K562 (cell line): Measurements from ENCODE around the gene COQ10B. TPM values are rescaled to one million over a fixed set of nuclear protein-coding genes. Genes with fewer than 3 reads are reported as not detected.

ENCODE experiments used
- ATAC-seq: fragments of 200-7000 bp; cut with Tn5 transposase; 3 replicates; pipeline ENCODE4 v1.9.1; 2020; ENCODE audit warnings: moderate library complexity
- BruUV-seq: library from RNA; stranded (reverse); fragments of 400-500 nt; replicated peaks from 2 replicates; lab custom pipeline; 2021; lab: Mats Ljungman, UMichigan
- CTCF ChIA-PET: fragments of 300-600 bp; formaldehyde crosslinking; extraction: SDS; loops from one replicate; lab custom pipeline; 2021; ENCODE audit warnings: low intra/inter-chr PET ratio; lab: Yijun Ruan, JAX
- POLR2A ChIA-PET: fragments of 300-600, 350-650 bp; sonication (Branson Sonifier 250); formaldehyde crosslinking; extraction: SDS; loops from one replicate; lab custom pipeline; 2021; ENCODE audit warnings: antibody characterized with exemption, inconsistent platforms; lab: Yijun Ruan, JAX
- DNase-seq, 4 experiments: peaks; one replicate each; pipeline versions ENCODE4 v3.0.0 to v3.0.0-alpha.2; 2011 to 2018; ENCODE audit warnings: low spot score in 3 of 4, mixed read lengths in 3 of 4; ENCODE audit errors: extremely low read depth in 1 of 4
- FAIRE-seq: peaks from 2 replicates; lab custom pipeline; 2011; peaks lifted over from hg19 to GRCh38; lab: Jason Lieb, UNC
- H2AFZ ChIP-seq: 2 replicates; pipeline ENCODE4 v1.6.0; 2011; ENCODE audit warnings: low read depth, low read length, control low read depth, inconsistent platforms
- H3K27ac ChIP-seq: fragments of 200-600 bp; 3 replicates; pipeline ENCODE4 v1.8.0; 2011; ENCODE audit warnings: low read depth, mild to moderate bottlenecking, control low read depth, inconsistent platforms, low read length, moderate library complexity, mixed read lengths; ENCODE audit errors: extremely low read depth
- H3K27me3 ChIP-seq, 2 experiments: fragments of 300-600 bp in 1 of 2; 2 replicates in 1 of 2; 3 replicates in 1 of 2; pipeline versions ENCODE4 v1.6.0 to v1.8.0; 2011; ENCODE audit warnings: inconsistent platforms in 2 of 2, low read length in 2 of 2, mild to moderate bottlenecking in 1 of 2, mixed read lengths in 1 of 2, moderate library complexity in 1 of 2; ENCODE audit not compliant: control insufficient read depth in 2 of 2, insufficient read depth in 2 of 2
- H3K36me3 ChIP-seq: fragments of 300-600 bp; 3 replicates; pipeline ENCODE4 v1.8.0; 2011; ENCODE audit warnings: mild to moderate bottlenecking, low read length, inconsistent platforms; ENCODE audit not compliant: control insufficient read depth, insufficient read depth
- H3K4me1 ChIP-seq, 2 experiments: fragments of 200-600 bp in 1 of 2; replicated peaks in 1 of 2; 2 replicates in 1 of 2; 3 replicates in 1 of 2; pipeline versions ENCODE4 v1.5.1 to v1.8.0; 2011; ENCODE audit warnings: inconsistent platforms in 2 of 2, low read length in 2 of 2, mild to moderate bottlenecking in 1 of 2, mixed read lengths in 1 of 2, moderate library complexity in 1 of 2; ENCODE audit not compliant: control insufficient read depth in 2 of 2, insufficient read depth in 2 of 2
- H3K4me2 ChIP-seq: 2 replicates; pipeline ENCODE4 v1.6.1; 2011; ENCODE audit warnings: low read length, control low read depth, inconsistent platforms, mixed read lengths; ENCODE audit not compliant: insufficient read depth
- H3K4me3 ChIP-seq: fragments of 200-600 bp; sonication (generic), shearing (Covaris generic); 2 replicates; pipeline ENCODE4 v1.5.1; 2016; ENCODE audit warnings: control low read depth, inconsistent platforms
- H3K79me2 ChIP-seq: fragments of 200-600 bp; 3 replicates; pipeline ENCODE4 v1.8.0; 2011; ENCODE audit warnings: low read length, inconsistent platforms; ENCODE audit not compliant: control insufficient read depth, insufficient read depth
- H3K9ac ChIP-seq, 2 experiments: 2 replicates each; pipeline versions ENCODE4 v1.6.0 to v1.6.1; 2011; ENCODE audit warnings: low read depth in 2 of 2, low read length in 2 of 2, control low read depth in 1 of 2, inconsistent platforms in 1 of 2, mild to moderate bottlenecking in 1 of 2, mixed read lengths in 1 of 2; ENCODE audit not compliant: insufficient read depth in 1 of 2
- H3K9me1 ChIP-seq: one replicate; pipeline ENCODE4 v1.6.0; 2011; ENCODE audit warnings: inconsistent platforms, mild to moderate bottlenecking, low read length, moderate library complexity; ENCODE audit not compliant: control insufficient read depth, insufficient read depth
- H3K9me3 ChIP-seq: replicated peaks from 2 replicates; pipeline ENCODE4 v1.5.1; 2011; ENCODE audit warnings: low read depth, low read length, inconsistent platforms; ENCODE audit not compliant: control insufficient read depth, insufficient read depth
- H4K20me1 ChIP-seq: replicated peaks from 2 replicates; pipeline ENCODE4 v1.6.1; 2011; ENCODE audit warnings: low read length, inconsistent platforms, mixed read lengths; ENCODE audit not compliant: control insufficient read depth, insufficient read depth
- ASH1L ChIP-seq: fragments of 450-650 bp; IDR thresholded peaks from 2 replicates; pipeline ENCODE4 v1.6.1; 2018; ENCODE audit warnings: borderline replicate concordance, mild to moderate bottlenecking, low read depth; ENCODE audit not compliant: partially characterized antibody
- CBX5 ChIP-seq: IDR thresholded peaks from 2 replicates; pipeline ENCODE4 v1.6.1; 2014; ENCODE audit warnings: low read depth, borderline replicate concordance
- CREB3L1 ChIP-seq: fragments of 450-650 bp; IDR thresholded peaks from 2 replicates; pipeline ENCODE4 v1.6.1; 2014; ENCODE audit warnings: low read depth, mild to moderate bottlenecking, moderate library complexity, borderline replicate concordance
- FUS ChIP-seq: fragments of 200-400 bp; formaldehyde crosslinking; optimal IDR thresholded peaks from 2 replicates; pipeline ENCODE3; 2017; ENCODE audit warnings: low read depth, low read length
- HBP1 ChIP-seq: fragments of 450-650 bp; formaldehyde crosslinking; IDR thresholded peaks from 2 replicates; pipeline ENCODE4 v1.4.0; 2022; ENCODE audit warnings: missing genetic modification characterization
- KLF1 ChIP-seq: fragments of 450-650 bp; IDR thresholded peaks from 2 replicates; pipeline ENCODE4 v1.6.1; 2016; ENCODE audit warnings: missing genetic modification characterization, missing compliant biosample characterization
- MYC ChIP-seq, 2 experiments: fragments of 250-450 bp in 1 of 2; sonication (Bioruptor Pico) in 1 of 2; IDR thresholded peaks; 2 replicates each; pipeline versions ENCODE4 v1.5.1 to v1.6.1; 2012 to 2021; ENCODE audit warnings: low read depth in 2 of 2, borderline replicate concordance in 1 of 2, improper control_type of control experiment in 1 of 2, low read length in 1 of 2, mild to moderate bottlenecking in 1 of 2, moderate library complexity in 1 of 2
- SRSF1 ChIP-seq: fragments of 200-400 bp; formaldehyde crosslinking; IDR thresholded peaks from 2 replicates; pipeline ENCODE4 v1.6.1; 2017; ENCODE audit warnings: mild to moderate bottlenecking, low read depth, low read length, moderate library complexity
- SUPT5H ChIP-seq: fragments of 450-650 bp; IDR thresholded peaks from 2 replicates; pipeline ENCODE4 v1.6.1; 2016
- THRB ChIP-seq: fragments of 450-650 bp; formaldehyde crosslinking; conservative IDR thresholded peaks from 2 replicates; pipeline ENCODE4 v1.4.0; 2022; ENCODE audit warnings: mild to moderate bottlenecking, missing genetic modification characterization
- XRCC5 ChIP-seq: fragments of 200-400 bp; formaldehyde crosslinking; IDR thresholded peaks from 2 replicates; pipeline ENCODE4 v1.6.1; 2017; ENCODE audit warnings: low read depth, mild to moderate bottlenecking, low read length
- ZC3H11A ChIP-seq: IDR thresholded peaks from 2 replicates; pipeline ENCODE4 v1.6.1; 2012; ENCODE audit warnings: low read depth, low read length, improper control_type of control experiment
- ZNF280B ChIP-seq: fragments of 250-450 bp; sonication (Bioruptor Pico); IDR thresholded peaks from 2 replicates; pipeline ENCODE4 v1.5.1; 2021; ENCODE audit warnings: mild to moderate bottlenecking
- ZNF586 ChIP-seq: fragments of 450-650 bp; formaldehyde crosslinking; conservative IDR thresholded peaks from 2 replicates; pipeline ENCODE4 v1.4.0; 2020; ENCODE audit warnings: mild to moderate bottlenecking, moderate library complexity
- ZNF75A ChIP-seq: fragments of 450-650 bp; formaldehyde crosslinking; IDR thresholded peaks from 2 replicates; pipeline ENCODE4 v1.4.0; 2020; ENCODE audit warnings: mild to moderate bottlenecking
- WGBS: fragments of 100-300 bp; shearing (Covaris generic); methylation state at CpG from one replicate; pipeline ENCODE4 v1.1.6; 2016; ENCODE audit warnings: low coverage, mixed read lengths; ENCODE audit not compliant: insufficient coverage; ENCODE audit errors: missing lambda C conversion rate; 5-methylcytosine and 5-hydroxymethylcytosine counted together
- in situ Hi-C: fragments of 300-500 bp; cut with MboI; formaldehyde crosslinking; loops from 4 replicates; pipeline ENCODE4 v1.15.0; 2018; ENCODE audit warnings: inconsistent platforms, mixed read lengths
- intact Hi-C: fragments of 100-400 bp; cut with micrococcal nuclease; formaldehyde crosslinking; loops from 2 replicates; pipeline ENCODE4 v1.14.2; 2022
- polyA plus RNA-seq, 8 experiments: library from polyadenylated mRNA; depleted of rRNA in 4 of 8; stranded (reverse) in 5 of 8; unstranded in 3 of 8; fragments of >200 nt; fragmentation: Nextera tagmentation in 2 of 8; fragmentation: Illumina TruSeq in 1 of 8; extraction: Ambion mirVana in 2 of 8; extraction: Trizol in 1 of 8; gene quantifications; 2 replicates each; pipeline versions ENCODE4 v1.2.1 to v1.2.3, GENCODE V29; 2011 to 2014; ENCODE audit warnings: inconsistent platforms in 1 of 8, missing spikeins in 1 of 8
- total RNA-seq, 7 experiments: library from RNA; depleted of rRNA in 6 of 7; stranded (reverse); fragments of >200 nt in 6 of 7; fragmentation: Illumina TruSeq in 2 of 7; extraction: Trizol in 2 of 7; gene quantifications; 2 replicates each; pipeline versions ENCODE4 v1.2.1 to v1.2.3, GENCODE V29; 2011 to 2021; ENCODE audit warnings: low replicate concordance in 1 of 7

The COQ10B gene
- total and polyA plus RNA-seq, 9 of the 15 experiments (the other 6 are each of a cell fraction or from before 2014, with no cell fraction given), result 3.1 to 13.1 (median 7.7) TPM

GRCh38 chr2:197455428-197455827 lies 2.1 kb downstream of the COQ10B start:
- Histone ChIP-seq H3K27me3 (no peaks in the 10 kb centered on the region), H3K9me1 (no peaks in the 10 kb centered on the region), H3K4me1 (peaks cover 0 to 3% of the 10 kb centered on the region in 2 experiments; a peak in 3 of 5 replicates), H3K4me3 (no peak overlapping the region), H3K79me2 (peaks cover 61% of the 10 kb centered on the region), H3K27ac (no peak overlapping the region), H2AFZ (no peak overlapping the region), H3K9me3 (no peaks in the 10 kb centered on the region), H3K9ac (no peak overlapping the region; a peak in 1 of 4 replicates), H3K4me2 (0 out of 2 replicates have a peak overlapping the region, but pooled peaks have one; percentile 96), H3K36me3 (peaks cover 17% of the 10 kb centered on the region; the same call in 1 of the 3 replicates), H4K20me1 (no peaks in the 10 kb centered on the region)
- WGBS, result 100% methylated on average over 1 of the region's 1 CpG
- ATAC-seq (no peak), DNase-seq (no peak), FAIRE-seq (no peak)
- TF ChIP-seq ZNF75A (CRISPR knock-in tag) (no peak), FUS (no peak), THRB (CRISPR knock-in tag) (no peak), SUPT5H (no peak), ZC3H11A (no peak), KLF1 (tag) (no peak), ZNF586 (CRISPR knock-in tag) (no peak), CBX5 (no peak), ZNF280B (CRISPR knock-in tag) (no peak), MYC (IDR thresholded peaks at IDR 0.05; ENCODE audit: low read depth, low read length) (no peak), MYC (CRISPR knock-in tag; IDR thresholded peaks at IDR 0.05; ENCODE audit: borderline replicate concordance, low read depth) (no peak), XRCC5 (no peak), ASH1L (no peak), CREB3L1 (no peak), SRSF1 (no peak), HBP1 (CRISPR knock-in tag) (no peak)
- intact Hi-C loops (no loop called here), in situ Hi-C loops (no loop called here)
- CTCF ChIA-PET, result no interaction called here
- POLR2A ChIA-PET, result interaction anchor here (1.0 kb wide), 1 partner anchor 9 kb away, joined by 4 read pairs; no protein-coding TSS in a partner anchor
- BruUV-seq, result no TSS peak
